ENCODE results near the gene HIVEP3.

HIVEP3 gene

DNA sequence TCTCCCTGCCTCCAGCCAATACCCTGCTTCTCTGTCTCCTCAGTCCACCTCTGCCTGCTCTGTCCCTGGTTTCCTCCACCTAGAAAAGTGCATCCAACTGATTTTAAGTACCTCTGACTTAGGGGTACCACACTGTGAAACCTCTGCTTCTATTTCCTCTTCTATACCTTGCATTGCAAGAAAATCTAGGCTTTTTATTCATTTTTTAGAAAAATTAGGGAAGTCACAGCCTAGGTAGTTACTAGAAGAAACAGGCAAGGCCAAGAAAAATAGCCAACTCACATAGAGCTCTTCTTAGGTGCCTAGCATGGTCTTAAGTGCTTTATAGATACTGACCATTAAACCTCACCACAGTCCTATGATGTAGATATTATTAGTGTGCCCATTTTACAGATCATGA, 39.1 kb downstream of the HIVEP3 start:
- no peak overlapping the region for H3K4me3 ChIP-seq (ENCODE audit: low read depth, low read length)
- TF ChIP-seq, protein P1, sequence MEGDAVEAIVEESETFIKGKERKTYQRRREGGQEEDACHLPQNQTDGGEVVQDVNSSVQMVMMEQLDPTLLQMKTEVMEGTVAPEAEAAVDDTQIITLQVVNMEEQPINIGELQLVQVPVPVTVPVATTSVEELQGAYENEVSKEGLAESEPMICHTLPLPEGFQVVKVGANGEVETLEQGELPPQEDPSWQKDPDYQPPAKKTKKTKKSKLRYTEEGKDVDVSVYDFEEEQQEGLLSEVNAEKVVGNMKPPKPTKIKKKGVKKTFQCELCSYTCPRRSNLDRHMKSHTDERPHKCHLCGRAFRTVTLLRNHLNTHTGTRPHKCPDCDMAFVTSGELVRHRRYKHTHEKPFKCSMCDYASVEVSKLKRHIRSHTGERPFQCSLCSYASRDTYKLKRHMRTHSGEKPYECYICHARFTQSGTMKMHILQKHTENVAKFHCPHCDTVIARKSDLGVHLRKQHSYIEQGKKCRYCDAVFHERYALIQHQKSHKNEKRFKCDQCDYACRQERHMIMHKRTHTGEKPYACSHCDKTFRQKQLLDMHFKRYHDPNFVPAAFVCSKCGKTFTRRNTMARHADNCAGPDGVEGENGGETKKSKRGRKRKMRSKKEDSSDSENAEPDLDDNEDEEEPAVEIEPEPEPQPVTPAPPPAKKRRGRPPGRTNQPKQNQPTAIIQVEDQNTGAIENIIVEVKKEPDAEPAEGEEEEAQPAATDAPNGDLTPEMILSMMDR (IDR thresholded peaks at IDR 0.05; ENCODE audit: low read depth, low read length): no peak

DNA sequence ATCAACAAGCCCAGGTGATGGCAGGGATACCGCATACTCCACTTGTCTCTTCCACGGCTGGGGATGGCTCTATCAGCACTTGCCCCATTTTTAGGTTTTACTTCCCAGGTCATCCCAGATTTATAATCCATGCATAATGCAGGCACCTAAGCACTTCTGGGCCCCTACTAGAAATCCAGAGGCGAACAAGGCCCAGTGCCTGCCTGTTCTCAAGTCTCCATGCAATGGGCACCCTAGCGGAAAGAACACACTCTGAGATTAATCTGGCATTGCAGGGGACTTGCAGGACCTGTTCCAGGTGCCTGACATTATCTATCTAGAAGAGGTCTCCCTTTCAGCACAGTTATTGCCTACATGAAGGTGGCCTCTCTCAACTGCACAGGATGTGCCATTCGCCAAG, 39.8 kb downstream of the HIVEP3 start:
- H3K4me3 ChIP-seq (ENCODE audit: low read depth, low read length): no peak overlapping the region
- TF ChIP-seq, protein P1 (IDR thresholded peaks at IDR 0.05; ENCODE audit: low read depth, low read length): no peak

DNA sequence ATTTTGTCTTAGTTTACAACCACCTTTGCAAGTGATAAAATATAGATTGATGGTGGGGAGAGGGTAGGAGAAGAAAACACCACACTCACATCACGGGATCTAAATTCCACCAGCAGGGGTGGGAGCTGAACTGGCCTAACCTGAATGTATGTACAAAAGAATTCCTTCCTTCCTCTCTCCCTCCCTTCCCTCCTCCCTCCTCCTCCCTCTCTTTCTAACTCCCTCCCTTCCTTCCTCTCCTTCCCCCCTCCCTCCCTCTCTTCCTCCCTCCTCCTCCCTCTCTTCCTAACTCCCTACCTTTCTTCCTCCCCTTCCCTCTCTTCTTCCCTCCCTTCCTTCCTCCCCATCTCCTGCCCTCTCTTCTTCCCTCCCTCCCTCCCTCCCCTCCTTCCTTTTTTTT, 40.2 kb downstream of the HIVEP3 start:
- H3K4me3 ChIP-seq (ENCODE audit: low read depth, low read length): no peak overlapping the region
- TF ChIP-seq, protein P1 (IDR thresholded peaks at IDR 0.05; ENCODE audit: low read depth, low read length): no peak

DNA sequence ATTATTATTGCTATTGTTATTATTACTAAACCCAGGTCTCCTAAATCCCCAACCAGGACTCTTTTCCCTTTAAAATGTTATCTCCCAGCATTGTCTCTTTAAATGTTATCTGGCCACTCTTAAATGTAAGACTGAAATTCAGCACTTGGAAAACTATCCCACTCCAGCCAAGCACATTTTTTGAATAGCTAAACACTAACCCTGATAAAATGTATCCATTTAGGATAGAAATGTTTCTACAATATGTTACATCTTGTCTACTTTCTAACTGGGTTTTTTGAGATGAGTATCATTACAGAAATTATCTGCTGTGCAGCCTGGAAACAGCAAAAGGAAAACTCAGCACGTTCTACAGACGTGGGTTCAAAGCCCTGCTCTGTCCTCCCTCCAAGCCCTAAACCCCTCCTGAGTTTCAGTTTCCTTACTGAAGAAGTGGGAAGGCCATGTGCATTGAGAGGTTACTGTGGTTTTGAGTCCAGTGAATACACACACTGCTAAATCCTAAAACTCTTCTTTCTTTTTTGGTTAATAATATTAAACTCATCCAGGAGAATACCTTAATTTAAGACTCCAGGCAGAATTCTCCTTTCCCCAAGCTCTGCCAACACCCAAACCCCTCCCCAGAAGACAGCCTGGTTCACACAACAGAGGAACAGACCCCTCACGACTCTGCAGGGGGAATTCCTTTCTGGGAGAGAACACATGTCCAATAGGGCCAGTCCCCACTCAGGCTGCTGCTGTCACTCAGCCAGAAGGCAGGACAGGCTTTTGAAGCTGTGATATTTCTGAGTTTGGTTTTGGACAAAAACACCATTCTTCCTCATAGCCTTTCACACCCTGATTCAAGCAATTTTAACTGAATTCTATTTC, 41.9 kb downstream of the HIVEP3 start:
- H3K4me3 ChIP-seq (ENCODE audit: low read depth, low read length): no peak overlapping the region
- TF ChIP-seq, protein P1 (IDR thresholded peaks at IDR 0.05; ENCODE audit: low read depth, low read length): no peak

DNA sequence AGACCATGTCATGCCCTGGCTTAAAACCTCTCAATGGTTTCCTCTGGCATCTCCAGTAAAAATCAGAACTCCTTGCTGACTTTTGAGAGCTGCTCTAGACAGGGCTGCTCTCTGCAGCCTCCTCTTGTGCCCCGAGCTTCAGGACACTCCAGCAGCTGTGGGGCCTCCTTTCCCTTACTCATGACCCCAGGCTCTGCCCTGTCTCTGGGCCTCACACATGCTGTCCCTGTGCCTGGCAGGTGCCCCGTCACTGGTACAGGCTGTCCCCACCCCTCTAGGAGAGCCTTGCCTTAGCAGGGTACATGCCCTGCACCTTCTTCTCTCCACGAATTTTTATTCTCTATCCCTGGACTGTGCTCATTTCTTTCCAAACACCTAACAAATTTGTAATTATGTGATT, 43.2 kb downstream of the HIVEP3 start:
- TF ChIP-seq, protein P1 (IDR thresholded peaks at IDR 0.05; ENCODE audit: low read depth, low read length): no peak
- no peak overlapping the region for H3K4me3 ChIP-seq (ENCODE audit: low read depth, low read length)

DNA sequence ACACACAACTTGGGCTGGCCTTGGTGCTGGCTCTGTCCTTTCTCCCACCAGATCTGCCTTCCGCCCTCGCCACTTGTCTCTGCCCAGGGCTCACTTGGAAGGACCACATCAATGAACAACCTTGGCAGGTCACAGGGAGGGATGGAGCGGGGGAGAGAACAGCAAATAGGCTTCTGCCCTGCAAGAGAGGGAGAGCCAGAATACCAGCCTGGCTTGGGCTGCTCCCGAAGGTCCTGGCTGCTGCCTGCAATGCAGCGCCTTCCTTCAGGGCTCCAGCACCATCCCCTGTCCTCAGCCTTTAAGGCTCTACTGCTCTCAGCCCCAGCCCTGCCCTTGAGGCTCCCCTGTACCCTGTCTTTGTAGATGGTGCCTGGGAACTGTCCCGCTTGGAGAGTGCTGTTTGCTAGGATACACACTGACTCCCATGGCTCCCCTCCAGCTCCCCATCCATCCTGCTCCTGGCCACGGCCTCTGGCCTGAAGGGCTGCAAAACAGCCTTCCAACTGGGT, 43.8 kb downstream of the HIVEP3 start:
- TF ChIP-seq, protein P1 (IDR thresholded peaks at IDR 0.05; ENCODE audit: low read depth, low read length): no peak
- H3K4me3 ChIP-seq (ENCODE audit: low read depth, low read length): no peak overlapping the region

DNA sequence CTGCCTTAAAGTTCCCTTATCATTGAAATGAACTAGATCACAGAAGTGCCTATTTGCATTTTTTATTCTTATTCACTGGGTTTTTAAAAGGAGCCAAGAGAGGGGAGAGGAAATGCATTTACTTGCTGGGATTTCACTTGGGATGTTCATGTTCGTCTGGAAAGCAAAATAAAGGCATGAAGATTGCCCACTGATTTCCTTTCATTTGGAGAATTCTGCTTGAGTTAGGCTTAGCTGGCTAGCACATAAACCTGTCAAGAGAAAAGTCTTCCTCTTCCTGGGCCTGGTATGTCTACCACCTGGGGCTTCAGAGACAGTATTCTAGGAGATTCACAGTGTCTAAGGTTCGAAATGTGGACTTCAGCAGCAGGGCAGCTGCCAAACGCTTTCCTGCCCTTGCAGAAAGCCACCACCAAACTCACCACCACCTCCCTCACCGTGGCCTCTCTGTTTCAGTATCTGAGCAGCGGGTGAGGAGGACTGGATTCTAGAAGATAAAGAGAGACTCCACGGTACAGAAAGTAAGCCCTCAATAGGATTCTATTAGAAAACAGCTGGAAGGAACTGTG, 44.5 kb downstream of the HIVEP3 start:
- TF ChIP-seq, protein P1 (IDR thresholded peaks at IDR 0.05; ENCODE audit: low read depth, low read length): no peak
- no peak overlapping the region for H3K4me3 ChIP-seq (ENCODE audit: low read depth, low read length)

All from WI38 (cell line).